A673 (cell line): ENCODE results near the gene ADGRE2.

Source experiments
- EZH2 ChIP-seq: fragments of 200-600 bp; sonication (generic); IDR thresholded peaks from 2 replicates; pipeline ENCODE4 v1.6.1; 2017; ENCODE audit warnings: borderline replicate concordance, low read depth, mild to moderate bottlenecking, mixed read lengths, antibody characterized with exemption, low read length; ENCODE audit not compliant: poor library complexity, severe bottlenecking
- TF ChIP-seq, protein P1 (sequence below): fragments of 300-800, 200-600 bp; sonication (generic); conservative IDR thresholded peaks from 2 replicates; pipeline ENCODE4 v1.5.1; 2017; ENCODE audit warnings: low read depth, mild to moderate bottlenecking, antibody characterized with exemption, low read length, moderate library complexity, mixed read lengths

DNA sequence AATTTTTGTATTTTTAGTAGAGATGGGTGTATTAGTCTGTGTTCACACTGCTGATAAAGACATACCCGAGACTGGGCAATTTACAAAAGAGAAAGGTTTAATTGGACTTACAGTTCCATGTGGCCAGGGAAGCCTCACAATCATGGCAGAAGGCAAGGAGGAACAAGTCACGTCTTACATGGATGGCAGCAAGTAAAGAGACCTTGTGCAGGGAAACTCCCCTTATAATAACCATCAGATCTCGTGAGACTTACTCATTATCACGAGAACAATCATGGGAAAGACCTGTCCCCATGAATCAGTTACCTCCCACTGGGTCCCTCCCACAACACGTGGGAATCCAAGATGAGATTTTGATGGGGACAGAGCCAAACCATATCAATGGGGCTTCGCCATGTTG, 73.9 kb downstream of the ADGRE2 start:
- TF ChIP-seq, protein P1, sequence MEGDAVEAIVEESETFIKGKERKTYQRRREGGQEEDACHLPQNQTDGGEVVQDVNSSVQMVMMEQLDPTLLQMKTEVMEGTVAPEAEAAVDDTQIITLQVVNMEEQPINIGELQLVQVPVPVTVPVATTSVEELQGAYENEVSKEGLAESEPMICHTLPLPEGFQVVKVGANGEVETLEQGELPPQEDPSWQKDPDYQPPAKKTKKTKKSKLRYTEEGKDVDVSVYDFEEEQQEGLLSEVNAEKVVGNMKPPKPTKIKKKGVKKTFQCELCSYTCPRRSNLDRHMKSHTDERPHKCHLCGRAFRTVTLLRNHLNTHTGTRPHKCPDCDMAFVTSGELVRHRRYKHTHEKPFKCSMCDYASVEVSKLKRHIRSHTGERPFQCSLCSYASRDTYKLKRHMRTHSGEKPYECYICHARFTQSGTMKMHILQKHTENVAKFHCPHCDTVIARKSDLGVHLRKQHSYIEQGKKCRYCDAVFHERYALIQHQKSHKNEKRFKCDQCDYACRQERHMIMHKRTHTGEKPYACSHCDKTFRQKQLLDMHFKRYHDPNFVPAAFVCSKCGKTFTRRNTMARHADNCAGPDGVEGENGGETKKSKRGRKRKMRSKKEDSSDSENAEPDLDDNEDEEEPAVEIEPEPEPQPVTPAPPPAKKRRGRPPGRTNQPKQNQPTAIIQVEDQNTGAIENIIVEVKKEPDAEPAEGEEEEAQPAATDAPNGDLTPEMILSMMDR, result no peak
- TF ChIP-seq EZH2, result no peak
